22Rv1 (cell line): ENCODE results near the gene ATP2B3.

Experiments
- CTCF ChIP-seq: fragments of 450-650 bp; IDR thresholded peaks from 2 replicates; pipeline ENCODE4 v1.5.1; 2017; ENCODE audit warnings: mild to moderate bottlenecking
- ZFX ChIP-seq: fragments of 450-650 bp; IDR thresholded peaks from 2 replicates; pipeline ENCODE4 v1.6.1; 2017; ENCODE audit warnings: antibody characterized with exemption, borderline replicate concordance

GRCh38 chrX:153498453-153498852 is 19.0 kb upstream of the ATP2B3 start:
- TF ChIP-seq CTCF (no peak), ZFX (no peak)
